ENCODE results near the gene G0S2. TPM values are rescaled to one million over a fixed set of nuclear protein-coding genes. Genes with fewer than 3 reads are reported as not detected.

Gene G0S2
- total and polyA plus RNA-seq, 2 of the 8 experiments (the other 6 are each of a cell fraction or from before 2014, with no cell fraction given): 1.0 to 1.7 TPM

GRCh38 chr1:209723265-209723664 lies 48.1 kb downstream of the G0S2 start:
- TF ChIP-seq CHD2 (IDR thresholded peaks at IDR 0.05; ENCODE audit: low read length) (no peak), KDM5A (IDR thresholded peaks at IDR 0.05; ENCODE audit: low read length) (no peak), GABPA (IDR thresholded peaks at IDR 0.05; ENCODE audit: borderline replicate concordance, insufficient read depth, low read length) (no peak), TAF7 (optimal IDR thresholded peaks at IDR 0.05; ENCODE audit: borderline replicate concordance, low read depth, low read length) (no peak)
- Histone ChIP-seq H2AK5ac (ENCODE audit: low read depth, low read length) (no peak overlapping the region), H4K20me1 (replicated peaks in 1 of 2; ENCODE audit: control insufficient read depth in 1 of 2, insufficient read depth in 2 of 2, low read length in 2 of 2) (no peaks in the 10 kb centered on the region), H3K18ac (ENCODE audit: extremely low read depth, low read length) (no peak overlapping the region), H3K23ac (ENCODE audit: insufficient read length) (no peak overlapping the region), H4K5ac (ENCODE audit: insufficient read length, low read depth, low read length) (no peak overlapping the region), H3K14ac (ENCODE audit: insufficient read length) (no peak overlapping the region), H3K56ac (replicated peaks; ENCODE audit: insufficient read length, low read depth, low read length) (no peak overlapping the region), H3K9me3 (ENCODE audit: insufficient read depth in 2 of 2, low read depth in 1 of 2, low read length in 1 of 2) (no peaks in the 10 kb centered on the region), H2BK12ac (ENCODE audit: low read depth, low read length) (no peak overlapping the region), H4K91ac (replicated peaks; ENCODE audit: insufficient read length, low read length) (no peak overlapping the region), H3K36me3 (ENCODE audit: control insufficient read depth in 2 of 4, insufficient read depth in 4 of 4, low read length in 3 of 4) (no peaks in the 10 kb centered on the region), H3K4me3 (ENCODE audit: extremely low read depth in 1 of 4, insufficient read depth in 2 of 4, low read depth in 3 of 4, low read length in 4 of 4) (no peak overlapping the region), H3K4me1 (replicated peaks in 1 of 4; ENCODE audit: control insufficient read depth in 3 of 4, insufficient read depth in 4 of 4, low read length in 3 of 4) (no peaks in the 10 kb centered on the region), H3K23me2 (ENCODE audit: low read depth, low read length) (no peaks in the 10 kb centered on the region), H3K79me2 (ENCODE audit: control insufficient read depth in 1 of 2, insufficient read depth in 2 of 2, low read length in 2 of 2) (no peaks in the 10 kb centered on the region), H3K27me3 (replicated peaks in 1 of 4; ENCODE audit: control insufficient read depth in 3 of 4, extremely low read depth in 1 of 4, insufficient read depth in 3 of 4, low read length in 3 of 4) (no peaks in the 10 kb centered on the region; a peak in 1 of 7 replicates), H2BK15ac (ENCODE audit: low read length) (no peak overlapping the region), H2BK20ac (ENCODE audit: low read length) (no peak overlapping the region), H4K8ac (ENCODE audit: extremely low read depth, insufficient read depth, low read length) (no peak overlapping the region), H2BK5ac (ENCODE audit: low read depth, low read length) (no peak overlapping the region), H3K4me2 (ENCODE audit: insufficient read depth in 1 of 2, low read depth in 2 of 2, low read length in 2 of 2) (no peak overlapping the region), H3K79me1 (ENCODE audit: low read depth, low read length) (no peaks in the 10 kb centered on the region), H3K4ac (replicated peaks; ENCODE audit: insufficient read length, low read depth, low read length) (no peak overlapping the region), H3K27ac (ENCODE audit: low read depth, low read length) (no peak overlapping the region), H2AFZ (ENCODE audit: low read length) (no peak overlapping the region), H3K9ac (replicated peaks in 1 of 4; ENCODE audit: extremely low read depth in 1 of 4, low read depth in 3 of 4, low read length in 3 of 4) (no peak overlapping the region), H2BK120ac (replicated peaks; ENCODE audit: low read depth, low read length) (no peak overlapping the region)
- no peak for FAIRE-seq
- CTCF ChIA-PET (ENCODE audit: partially characterized antibody): interaction anchor here (1.3 to 5.3 kb wide), 4 partner anchors 13 to 147 kb away, joined by 3 to 31 read pairs (median 6); partner anchors contain the start of gene HSD11B1
- WGBS, 2 experiments (ENCODE audit: extremely low coverage in 1 of 2, insufficient coverage in 1 of 2, insufficient read length in 1 of 2, insufficient replicate concordance in 2 of 2, low coverage in 1 of 2, low lambda C conversion rate in 2 of 2, missing lambda C conversion rate in 1 of 2): 94% methylated on average over 3 of the region's 3 CpGs; no CpG with 5 or more reads in 1 of the 2 experiments
- no peak for DNase-seq (ENCODE audit: low read depth in 1 of 2, low spot score in 2 of 2)
- POLR2A ChIA-PET (ENCODE audit: partially characterized antibody): no interaction called here

Measured in H1 (cell line).